ENCODE measurements around the gene TAF1. TPM values are rescaled to one million over a fixed set of nuclear protein-coding genes. Genes with fewer than 3 reads are reported as not detected.
"Not testable (repeated sequence)": the region's sequence is repeated elsewhere in the genome, so short reads cannot be mapped to it uniquely, and the experiment has no call there.

The TAF1 gene
- polyA plus RNA-seq, 3 donors, result 4.0 to 19.7 (median 5.2) TPM

DNA sequence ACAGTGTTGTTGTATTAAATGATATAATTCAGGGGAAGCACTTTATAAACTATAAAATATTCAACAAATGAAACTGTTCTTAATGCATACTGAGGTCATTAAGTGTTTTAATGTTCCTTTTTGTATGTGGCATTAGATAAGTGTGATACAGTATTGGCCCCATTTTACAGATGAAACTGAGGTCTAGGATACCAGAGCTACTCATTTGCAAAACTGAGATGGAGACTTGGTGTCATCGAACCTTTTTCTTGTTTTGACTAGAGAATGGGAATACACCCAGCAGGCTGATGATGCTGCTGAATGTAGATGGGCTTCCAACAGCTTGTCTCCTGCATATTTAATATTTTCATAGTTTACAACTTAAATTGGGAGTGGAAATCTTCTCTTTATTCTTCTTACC, 34.6 kb downstream of the TAF1 start:
- no peak overlapping the region for H3K27ac Mint-ChIP-seq
- Histone ChIP-seq H3K79me2 (ENCODE audit: insufficient read depth, low read length) (no peaks in the 10 kb centered on the region), H3K36me3 (replicated peaks in 1 of 2; ENCODE audit: control insufficient read depth in 1 of 2, insufficient read depth in 2 of 2, low read length in 2 of 2) (peaks cover 57 to 97% of the 10 kb centered on the region in 2 donors), H3K9ac (ENCODE audit: insufficient read depth, low read length, poor library complexity, severe bottlenecking) (no peak overlapping the region), H3K27ac (ENCODE audit: low read depth in 1 of 2, low read length in 2 of 2) (no peak overlapping the region), H4K20me1 (ENCODE audit: insufficient read depth, low read length) (peaks cover 15% of the 10 kb centered on the region), H2AFZ (ENCODE audit: insufficient read depth, low read depth, low read length, poor library complexity, severe bottlenecking) (no peak overlapping the region), H3K9me3 (replicated peaks in 1 of 2; ENCODE audit: control insufficient read depth in 1 of 2, insufficient read depth in 1 of 2, low read length in 2 of 2) (no peaks in the 10 kb centered on the region), H3K4me2 (replicated peaks; ENCODE audit: extremely low read depth, low read length, poor library complexity, severe bottlenecking) (no peak overlapping the region), H3K27me3 (ENCODE audit: control insufficient read depth in 2 of 2, insufficient read depth in 2 of 2, low read length in 2 of 2) (no peaks in the 10 kb centered on the region), H3K4me1 (ENCODE audit: control insufficient read depth in 1 of 2, insufficient read depth in 2 of 2, low read length in 2 of 2) (no peaks in the 10 kb centered on the region), H3K4me3 (replicated peaks in 1 of 3; ENCODE audit: low read depth in 2 of 3, low read length in 3 of 3) (no peak overlapping the region)
- H3K4me3 Mint-ChIP-seq, result no peak overlapping the region
- peaks cover 55 to 80% of the 10 kb centered on the region in 2 donors for H3K36me3 Mint-ChIP-seq
- DNase-seq, result no peak
- no CpG with 5 or more reads among the region's 1 CpG for WGBS (ENCODE audit: insufficient coverage)
- TF ChIP-seq, protein P1, sequence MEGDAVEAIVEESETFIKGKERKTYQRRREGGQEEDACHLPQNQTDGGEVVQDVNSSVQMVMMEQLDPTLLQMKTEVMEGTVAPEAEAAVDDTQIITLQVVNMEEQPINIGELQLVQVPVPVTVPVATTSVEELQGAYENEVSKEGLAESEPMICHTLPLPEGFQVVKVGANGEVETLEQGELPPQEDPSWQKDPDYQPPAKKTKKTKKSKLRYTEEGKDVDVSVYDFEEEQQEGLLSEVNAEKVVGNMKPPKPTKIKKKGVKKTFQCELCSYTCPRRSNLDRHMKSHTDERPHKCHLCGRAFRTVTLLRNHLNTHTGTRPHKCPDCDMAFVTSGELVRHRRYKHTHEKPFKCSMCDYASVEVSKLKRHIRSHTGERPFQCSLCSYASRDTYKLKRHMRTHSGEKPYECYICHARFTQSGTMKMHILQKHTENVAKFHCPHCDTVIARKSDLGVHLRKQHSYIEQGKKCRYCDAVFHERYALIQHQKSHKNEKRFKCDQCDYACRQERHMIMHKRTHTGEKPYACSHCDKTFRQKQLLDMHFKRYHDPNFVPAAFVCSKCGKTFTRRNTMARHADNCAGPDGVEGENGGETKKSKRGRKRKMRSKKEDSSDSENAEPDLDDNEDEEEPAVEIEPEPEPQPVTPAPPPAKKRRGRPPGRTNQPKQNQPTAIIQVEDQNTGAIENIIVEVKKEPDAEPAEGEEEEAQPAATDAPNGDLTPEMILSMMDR (IDR thresholded peaks at IDR 0.05), result no peak
- H3K27me3 Mint-ChIP-seq (ENCODE audit: low read depth in 3 of 3), result no peaks in the 10 kb centered on the region
- H3K4me1 Mint-ChIP-seq, result no peaks in the 10 kb centered on the region
- intact Hi-C loops (cut with micrococcal nuclease), result no loop called here
- H3K9me3 Mint-ChIP-seq, result no peaks in the 10 kb centered on the region

DNA sequence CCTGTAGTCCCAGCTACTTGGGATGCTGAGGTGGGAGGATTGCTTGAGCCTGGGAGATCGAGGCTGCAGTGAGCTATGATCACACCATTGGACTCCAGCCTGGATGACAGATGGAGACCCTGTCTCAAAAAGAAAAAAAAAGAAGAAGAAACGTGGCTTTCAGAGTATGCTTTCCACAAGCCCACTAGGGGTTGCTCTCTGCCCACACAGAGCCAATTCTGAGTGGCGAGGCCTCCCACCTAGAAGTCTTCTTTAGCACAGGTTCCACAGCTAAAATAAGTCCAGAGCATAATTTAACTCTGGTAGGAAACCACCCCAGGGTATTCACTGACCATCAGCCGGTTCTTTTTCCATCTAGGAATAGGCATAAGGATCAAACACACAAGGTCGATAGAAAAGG, 50.1 kb downstream of the TAF1 start:
- H3K9me3 Mint-ChIP-seq; H3K4me3 Mint-ChIP-seq; H3K27me3 Mint-ChIP-seq (ENCODE audit: low read depth in 3 of 3); H3K27ac Mint-ChIP-seq; H3K4me1 Mint-ChIP-seq; intact Hi-C loops (cut with micrococcal nuclease); H3K4me2 ChIP-seq (replicated peaks; ENCODE audit: extremely low read depth, low read length, poor library complexity, severe bottlenecking); H3K9me3 ChIP-seq (replicated peaks in 1 of 2; ENCODE audit: control insufficient read depth in 1 of 2, insufficient read depth in 1 of 2, low read length in 2 of 2); H3K27me3 ChIP-seq (ENCODE audit: control insufficient read depth in 2 of 2, insufficient read depth in 2 of 2, low read length in 2 of 2); H3K79me2 ChIP-seq (ENCODE audit: insufficient read depth, low read length); H3K4me3 ChIP-seq (replicated peaks in 1 of 3; ENCODE audit: low read depth in 2 of 3, low read length in 3 of 3); H4K20me1 ChIP-seq (ENCODE audit: insufficient read depth, low read length); DNase-seq; H2AFZ ChIP-seq (ENCODE audit: insufficient read depth, low read depth, low read length, poor library complexity, severe bottlenecking); H3K4me1 ChIP-seq (ENCODE audit: control insufficient read depth in 1 of 2, insufficient read depth in 2 of 2, low read length in 2 of 2); H3K9ac ChIP-seq (ENCODE audit: insufficient read depth, low read length, poor library complexity, severe bottlenecking); H3K27ac ChIP-seq (ENCODE audit: low read depth in 1 of 2, low read length in 2 of 2): not testable (repeated sequence)
- WGBS (ENCODE audit: insufficient coverage), result no CpG with 5 or more reads among the region's 5 CpGs
- H3K36me3 ChIP-seq (replicated peaks in 1 of 2; ENCODE audit: control insufficient read depth in 1 of 2, insufficient read depth in 2 of 2, low read length in 2 of 2), result peaks cover 40 to 61% of the 10 kb centered on the region in 2 donors
- peaks cover 36 to 55% of the 10 kb centered on the region in 2 donors for H3K36me3 Mint-ChIP-seq

Measured in CD14-positive monocyte (primary cell).